ENCODE measurements around the gene NFKB2.

The NFKB2 gene

GRCh38 chr10:102375867-102376266 is 19.6 kb upstream of the NFKB2 start (continued):
- TF ChIP-seq ARNTL (CRISPR knock-in tag; IDR thresholded peaks at IDR 0.05; ENCODE audit: borderline replicate concordance, low read depth), result no peak
- no peak for TF ChIP-seq BACH2 (CRISPR knock-in tag; IDR thresholded peaks at IDR 0.05; ENCODE audit: borderline replicate concordance)
- no peak for TF ChIP-seq ZFP30 (CRISPR knock-in tag; IDR thresholded peaks at IDR 0.05)

DNA sequence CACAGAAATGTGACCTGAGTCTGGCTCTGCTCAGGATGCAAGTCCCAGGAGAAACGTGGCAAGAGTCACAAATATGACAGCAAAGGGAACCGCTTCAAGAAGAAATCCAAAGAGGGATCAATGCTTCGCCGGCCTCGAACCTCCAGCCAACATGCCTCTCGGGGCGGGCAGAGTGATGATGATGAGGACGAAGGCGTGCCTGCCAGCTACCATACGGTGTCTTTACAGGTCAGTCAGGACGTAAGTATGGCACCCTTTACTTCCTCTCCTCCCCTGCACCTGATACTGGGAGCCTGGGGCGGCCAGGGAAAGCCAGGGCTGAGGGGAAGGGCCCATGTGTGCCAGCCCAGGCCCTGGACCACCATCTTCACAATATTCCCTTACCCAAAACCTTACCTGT is 18.6 kb upstream of the NFKB2 start:
- no peak for ATAC-seq
- TF ChIP-seq, protein P1, sequence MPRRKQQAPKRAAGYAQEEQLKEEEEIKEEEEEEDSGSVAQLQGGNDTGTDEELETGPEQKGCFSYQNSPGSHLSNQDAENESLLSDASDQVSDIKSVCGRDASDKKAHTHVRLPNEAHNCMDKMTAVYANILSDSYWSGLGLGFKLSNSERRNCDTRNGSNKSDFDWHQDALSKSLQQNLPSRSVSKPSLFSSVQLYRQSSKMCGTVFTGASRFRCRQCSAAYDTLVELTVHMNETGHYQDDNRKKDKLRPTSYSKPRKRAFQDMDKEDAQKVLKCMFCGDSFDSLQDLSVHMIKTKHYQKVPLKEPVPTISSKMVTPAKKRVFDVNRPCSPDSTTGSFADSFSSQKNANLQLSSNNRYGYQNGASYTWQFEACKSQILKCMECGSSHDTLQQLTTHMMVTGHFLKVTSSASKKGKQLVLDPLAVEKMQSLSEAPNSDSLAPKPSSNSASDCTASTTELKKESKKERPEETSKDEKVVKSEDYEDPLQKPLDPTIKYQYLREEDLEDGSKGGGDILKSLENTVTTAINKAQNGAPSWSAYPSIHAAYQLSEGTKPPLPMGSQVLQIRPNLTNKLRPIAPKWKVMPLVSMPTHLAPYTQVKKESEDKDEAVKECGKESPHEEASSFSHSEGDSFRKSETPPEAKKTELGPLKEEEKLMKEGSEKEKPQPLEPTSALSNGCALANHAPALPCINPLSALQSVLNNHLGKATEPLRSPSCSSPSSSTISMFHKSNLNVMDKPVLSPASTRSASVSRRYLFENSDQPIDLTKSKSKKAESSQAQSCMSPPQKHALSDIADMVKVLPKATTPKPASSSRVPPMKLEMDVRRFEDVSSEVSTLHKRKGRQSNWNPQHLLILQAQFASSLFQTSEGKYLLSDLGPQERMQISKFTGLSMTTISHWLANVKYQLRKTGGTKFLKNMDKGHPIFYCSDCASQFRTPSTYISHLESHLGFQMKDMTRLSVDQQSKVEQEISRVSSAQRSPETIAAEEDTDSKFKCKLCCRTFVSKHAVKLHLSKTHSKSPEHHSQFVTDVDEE (CRISPR knock-in tag; IDR thresholded peaks at IDR 0.05), result no peak
- TF ChIP-seq, protein P2, sequence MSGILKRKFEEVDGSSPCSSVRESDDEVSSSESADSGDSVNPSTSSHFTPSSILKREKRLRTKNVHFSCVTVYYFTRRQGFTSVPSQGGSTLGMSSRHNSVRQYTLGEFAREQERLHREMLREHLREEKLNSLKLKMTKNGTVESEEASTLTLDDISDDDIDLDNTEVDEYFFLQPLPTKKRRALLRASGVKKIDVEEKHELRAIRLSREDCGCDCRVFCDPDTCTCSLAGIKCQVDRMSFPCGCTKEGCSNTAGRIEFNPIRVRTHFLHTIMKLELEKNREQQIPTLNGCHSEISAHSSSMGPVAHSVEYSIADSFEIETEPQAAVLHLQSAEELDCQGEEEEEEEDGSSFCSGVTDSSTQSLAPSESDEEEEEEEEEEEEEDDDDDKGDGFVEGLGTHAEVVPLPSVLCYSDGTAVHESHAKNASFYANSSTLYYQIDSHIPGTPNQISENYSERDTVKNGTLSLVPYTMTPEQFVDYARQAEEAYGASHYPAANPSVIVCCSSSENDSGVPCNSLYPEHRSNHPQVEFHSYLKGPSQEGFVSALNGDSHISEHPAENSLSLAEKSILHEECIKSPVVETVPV (CRISPR knock-in tag; IDR thresholded peaks at IDR 0.05), result no peak
- TF ChIP-seq ESRRG (CRISPR knock-in tag; IDR thresholded peaks at IDR 0.05), result no peak
- TF ChIP-seq TCF4 (CRISPR knock-in tag; IDR thresholded peaks at IDR 0.05; ENCODE audit: borderline replicate concordance), result no peak
- no peak for TF ChIP-seq OSR1 (CRISPR knock-in tag; IDR thresholded peaks at IDR 0.05)
- no peak for TF ChIP-seq ARNTL (CRISPR knock-in tag; IDR thresholded peaks at IDR 0.05; ENCODE audit: borderline replicate concordance, low read depth)
- no peak for TF ChIP-seq RARB (CRISPR knock-in tag; IDR thresholded peaks at IDR 0.05)
- TF ChIP-seq ZFP30 (CRISPR knock-in tag; IDR thresholded peaks at IDR 0.05), result no peak
- no peak for TF ChIP-seq TOX (CRISPR knock-in tag; IDR thresholded peaks at IDR 0.05; ENCODE audit: borderline replicate concordance)
- TF ChIP-seq CREB5 (CRISPR knock-in tag; IDR thresholded peaks at IDR 0.05; ENCODE audit: low read depth), result no peak
- TF ChIP-seq ZNF565 (CRISPR knock-in tag; conservative IDR thresholded peaks at IDR 0.05; ENCODE audit: low read depth), result no peak
- no peak for TF ChIP-seq ISL1 (CRISPR knock-in tag; IDR thresholded peaks at IDR 0.05)
- no peak for TF ChIP-seq BACH2 (CRISPR knock-in tag; IDR thresholded peaks at IDR 0.05; ENCODE audit: borderline replicate concordance)
- no peak for TF ChIP-seq ZNF8 (CRISPR knock-in tag; IDR thresholded peaks at IDR 0.05)
- TF ChIP-seq CSDC2 (CRISPR knock-in tag; IDR thresholded peaks at IDR 0.05), result no peak
- TF ChIP-seq ZNF70 (CRISPR knock-in tag; IDR thresholded peaks at IDR 0.05), result no peak

- TF ChIP-seq PATZ1 (CRISPR knock-in tag; IDR thresholded peaks at IDR 0.05; ENCODE audit: borderline replicate concordance), result no peak
- ATAC-seq, result no peak
These were observed 16.1 kb upstream of the NFKB2 start for GRCh38 chr10:102379383-102379782.

DNA sequence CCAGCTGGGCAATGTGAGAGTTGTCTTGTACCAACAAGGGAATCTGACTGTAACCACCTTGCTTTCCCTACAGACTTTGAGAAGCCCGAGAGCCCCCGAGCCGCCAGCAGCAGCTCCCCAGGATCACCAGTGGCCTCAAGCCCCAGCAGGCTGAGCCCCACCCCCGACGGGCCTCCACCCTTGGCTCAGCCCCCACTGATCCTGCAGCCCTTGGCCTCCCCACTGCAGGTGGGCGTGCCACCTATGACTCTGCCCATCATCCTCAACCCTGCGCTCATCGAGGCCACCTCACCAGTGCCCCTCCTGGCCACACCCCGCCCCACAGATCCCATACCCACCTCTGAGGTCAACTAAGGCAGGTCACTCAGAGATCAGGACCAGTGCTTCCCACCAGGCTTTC is 13.5 kb upstream of the NFKB2 start:
- ATAC-seq, result no peak

More for the DNA sequence above, 13.5 kb upstream of the NFKB2 start:
- no peak for TF ChIP-seq OSR1 (CRISPR knock-in tag; IDR thresholded peaks at IDR 0.05)
- no peak for TF ChIP-seq ZC3H10 (CRISPR knock-in tag; IDR thresholded peaks at IDR 0.05)
- TF ChIP-seq, protein P2 (CRISPR knock-in tag; IDR thresholded peaks at IDR 0.05), result no peak
- TF ChIP-seq ESRRG (CRISPR knock-in tag; IDR thresholded peaks at IDR 0.05), result no peak
- TF ChIP-seq ZNF565 (CRISPR knock-in tag; conservative IDR thresholded peaks at IDR 0.05; ENCODE audit: low read depth), result no peak
- no peak for TF ChIP-seq BACH2 (CRISPR knock-in tag; IDR thresholded peaks at IDR 0.05; ENCODE audit: borderline replicate concordance)

All from SK-N-SH treated with all-trans-retinoic acid at 6 μM for 48 hours (cell line).